HTR-8/SVneo (cell line): Measurements from ENCODE around the gene ATP10A.

Experiments
- DNase-seq: peaks from one replicate; pipeline ENCODE4 v3.0.0; 2011; ENCODE audit warnings: low spot score, mixed read lengths; ENCODE audit not compliant: insufficient read length
- FAIRE-seq: peaks from 2 replicates; lab custom pipeline; 2011; peaks lifted over from hg19 to GRCh38; lab: Jason Lieb, UNC

Gene ATP10A, protein sequence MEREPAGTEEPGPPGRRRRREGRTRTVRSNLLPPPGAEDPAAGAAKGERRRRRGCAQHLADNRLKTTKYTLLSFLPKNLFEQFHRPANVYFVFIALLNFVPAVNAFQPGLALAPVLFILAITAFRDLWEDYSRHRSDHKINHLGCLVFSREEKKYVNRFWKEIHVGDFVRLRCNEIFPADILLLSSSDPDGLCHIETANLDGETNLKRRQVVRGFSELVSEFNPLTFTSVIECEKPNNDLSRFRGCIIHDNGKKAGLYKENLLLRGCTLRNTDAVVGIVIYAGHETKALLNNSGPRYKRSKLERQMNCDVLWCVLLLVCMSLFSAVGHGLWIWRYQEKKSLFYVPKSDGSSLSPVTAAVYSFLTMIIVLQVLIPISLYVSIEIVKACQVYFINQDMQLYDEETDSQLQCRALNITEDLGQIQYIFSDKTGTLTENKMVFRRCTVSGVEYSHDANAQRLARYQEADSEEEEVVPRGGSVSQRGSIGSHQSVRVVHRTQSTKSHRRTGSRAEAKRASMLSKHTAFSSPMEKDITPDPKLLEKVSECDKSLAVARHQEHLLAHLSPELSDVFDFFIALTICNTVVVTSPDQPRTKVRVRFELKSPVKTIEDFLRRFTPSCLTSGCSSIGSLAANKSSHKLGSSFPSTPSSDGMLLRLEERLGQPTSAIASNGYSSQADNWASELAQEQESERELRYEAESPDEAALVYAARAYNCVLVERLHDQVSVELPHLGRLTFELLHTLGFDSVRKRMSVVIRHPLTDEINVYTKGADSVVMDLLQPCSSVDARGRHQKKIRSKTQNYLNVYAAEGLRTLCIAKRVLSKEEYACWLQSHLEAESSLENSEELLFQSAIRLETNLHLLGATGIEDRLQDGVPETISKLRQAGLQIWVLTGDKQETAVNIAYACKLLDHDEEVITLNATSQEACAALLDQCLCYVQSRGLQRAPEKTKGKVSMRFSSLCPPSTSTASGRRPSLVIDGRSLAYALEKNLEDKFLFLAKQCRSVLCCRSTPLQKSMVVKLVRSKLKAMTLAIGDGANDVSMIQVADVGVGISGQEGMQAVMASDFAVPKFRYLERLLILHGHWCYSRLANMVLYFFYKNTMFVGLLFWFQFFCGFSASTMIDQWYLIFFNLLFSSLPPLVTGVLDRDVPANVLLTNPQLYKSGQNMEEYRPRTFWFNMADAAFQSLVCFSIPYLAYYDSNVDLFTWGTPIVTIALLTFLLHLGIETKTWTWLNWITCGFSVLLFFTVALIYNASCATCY (N-terminal part only)

GRCh38 chr15:25863111-25863967 is at the start of gene ATP10A:
Gene ATP10A, minus strand, starts transcription at chr15:25863327. Its CDS starts 231 bp downstream, at chr15:25863096.
- DNase-seq (no peak), FAIRE-seq (no peak)

DNA sequence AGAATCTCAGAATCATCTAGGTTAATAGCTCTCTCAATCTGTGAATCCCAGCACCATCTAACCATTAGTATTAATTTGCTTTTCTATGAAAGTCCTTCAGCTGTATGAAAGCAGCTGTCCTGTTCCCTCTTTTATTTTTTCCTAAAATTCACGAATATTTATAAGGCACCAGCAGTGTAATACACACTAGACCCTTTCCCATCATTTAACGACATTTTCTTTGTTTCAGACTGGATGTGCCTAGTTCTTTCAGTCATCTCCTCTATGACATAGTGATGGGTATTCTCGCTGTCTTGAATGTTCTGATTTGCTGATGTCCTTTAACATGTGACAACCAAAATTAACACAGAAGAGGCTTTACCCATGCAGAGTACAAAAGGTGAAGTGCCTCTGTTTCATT is 48.9 kb upstream of the ATP10A start:
- FAIRE-seq (no peak), DNase-seq (no peak)

DNA sequence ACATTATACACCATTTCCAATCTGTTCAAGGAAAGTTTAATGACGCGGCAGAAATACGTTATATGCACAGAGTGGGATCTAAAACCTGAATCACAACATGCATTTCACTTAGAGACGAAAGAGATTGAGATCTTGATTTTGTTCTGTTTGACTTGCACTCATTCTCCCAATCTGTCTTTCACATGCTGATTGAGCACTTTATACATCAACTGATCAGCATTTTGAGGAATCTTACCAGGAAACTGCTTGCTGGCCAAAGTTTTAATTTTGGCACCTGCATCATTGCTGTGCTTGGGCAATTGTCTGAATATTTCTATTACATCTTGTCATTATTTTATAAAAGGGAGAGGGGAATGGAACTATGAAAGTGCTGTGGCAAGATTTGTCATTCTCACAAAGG is 47.7 kb upstream of the ATP10A start:
- DNase-seq (no peak), FAIRE-seq (no peak)

DNA sequence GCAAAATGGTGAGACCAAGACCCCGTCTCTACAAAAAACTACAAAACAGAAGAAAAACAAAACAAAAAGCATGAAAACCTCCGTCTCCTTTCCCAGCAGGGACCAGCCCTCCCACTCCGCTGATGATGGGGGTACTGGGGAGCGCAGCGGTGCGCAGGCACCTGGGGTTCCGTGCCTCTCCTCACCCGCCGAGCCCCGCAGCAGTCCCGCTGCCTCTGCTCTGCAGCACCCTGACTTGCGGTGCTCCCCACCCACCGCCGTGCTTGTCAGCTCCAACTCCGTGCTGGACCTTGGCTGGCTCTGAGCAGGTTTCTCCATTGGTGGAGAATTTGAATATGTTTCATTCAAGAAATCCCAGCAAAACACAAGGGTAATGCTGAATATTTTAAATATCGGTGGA is 46.7 kb upstream of the ATP10A start:
- DNase-seq (no peak), FAIRE-seq (no peak)

GRCh38 chr15:25909325-25909724 is 46.2 kb upstream of the ATP10A start:
- FAIRE-seq (no peak), DNase-seq (no peak)

DNA sequence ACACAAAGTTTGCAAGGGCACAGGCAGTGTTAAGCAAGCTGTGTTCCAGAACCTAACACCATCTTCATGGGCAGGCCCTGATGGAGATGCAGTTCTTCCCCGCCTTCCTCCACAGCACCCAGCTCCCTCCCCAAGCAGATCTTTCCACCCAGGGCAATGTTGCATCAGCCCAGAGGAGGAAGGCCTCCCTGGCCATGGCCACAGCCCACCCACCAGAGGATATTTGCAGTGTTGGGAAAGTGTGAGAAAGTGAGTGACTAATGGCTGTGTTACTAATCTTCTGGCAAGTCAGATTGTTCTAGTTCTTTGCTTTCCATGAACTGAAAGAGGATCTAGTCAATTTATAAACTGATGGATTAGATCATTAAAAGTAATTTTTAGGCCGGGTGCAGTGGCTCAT is 42.0 kb upstream of the ATP10A start:
- DNase-seq (no peak), FAIRE-seq (no peak)

- FAIRE-seq (no peak), DNase-seq (no peak)
These were observed 40.0 kb upstream of the ATP10A start for GRCh38 chr15:25903024-25903581.

GRCh38 chr15:25901811-25902605 is 38.9 kb upstream of the ATP10A start:
- FAIRE-seq: no peak
- no peak for DNase-seq

- DNase-seq: no peak
- FAIRE-seq: no peak
These were observed 37.8 kb upstream of the ATP10A start for GRCh38 chr15:25900901-25901300.

DNA sequence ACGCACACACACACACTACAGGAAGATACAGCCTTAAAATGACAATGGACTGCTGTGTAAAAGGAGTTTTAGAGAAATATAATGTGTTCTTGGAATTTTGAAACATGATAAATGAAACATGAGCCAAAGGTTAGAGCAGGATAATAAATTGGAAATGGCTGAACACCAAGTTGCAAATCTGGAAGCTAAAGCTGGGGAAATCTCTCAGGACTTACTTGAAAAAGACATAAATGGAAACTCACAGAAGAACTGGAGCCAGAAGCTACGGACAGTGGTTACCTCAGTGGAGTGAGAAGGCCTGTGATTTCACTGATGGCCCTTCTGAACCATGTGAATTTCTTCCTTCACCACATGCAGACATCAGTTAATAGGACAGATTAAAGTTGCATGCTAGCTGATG is 37.3 kb upstream of the ATP10A start:
- FAIRE-seq: no peak
- no peak for DNase-seq

DNA sequence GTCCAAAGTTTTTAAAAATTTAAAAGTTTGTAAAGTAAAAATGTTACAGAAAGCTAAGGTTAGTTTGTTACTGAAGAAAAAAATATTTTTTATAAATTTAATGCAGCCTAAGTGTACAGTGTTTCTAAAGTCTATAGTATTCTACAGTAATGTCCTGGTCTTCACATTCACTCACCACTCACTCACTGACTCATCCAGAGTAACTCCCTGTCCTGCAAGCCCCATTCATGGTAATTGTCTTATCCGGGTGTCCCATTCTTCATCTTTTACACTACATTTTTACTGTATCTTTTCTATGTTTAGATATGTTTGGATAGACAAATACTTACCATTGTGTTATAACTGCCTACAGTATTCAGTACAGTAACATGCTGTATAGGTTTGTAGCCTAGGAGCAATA is 36.7 kb upstream of the ATP10A start:
- FAIRE-seq: no peak
- no peak for DNase-seq

- no peak for FAIRE-seq
- DNase-seq: no peak
These were observed 34.5 kb upstream of the ATP10A start for GRCh38 chr15:25897658-25898057.

GRCh38 chr15:25894371-25894902 is 31.3 kb upstream of the ATP10A start:
- no peak for FAIRE-seq
- no peak for DNase-seq

- DNase-seq (no peak), FAIRE-seq (no peak)
These were observed 30.5 kb upstream of the ATP10A start for GRCh38 chr15:25893596-25893995.

- no peak for DNase-seq
- no peak for FAIRE-seq
These were observed 29.0 kb upstream of the ATP10A start for GRCh38 chr15:25892126-25892525.

- FAIRE-seq (no peak), DNase-seq (no peak)
These were observed 28.0 kb upstream of the ATP10A start for GRCh38 chr15:25891081-25891480.

GRCh38 chr15:25890529-25890928 is 27.4 kb upstream of the ATP10A start:
- FAIRE-seq: no peak
- DNase-seq: no peak

- FAIRE-seq: no peak
These were observed 24.7 kb upstream of the ATP10A start for GRCh38 chr15:25887870-25888269.

More at GRCh38 chr15:25887870-25888269, 24.7 kb upstream of the ATP10A start:
- no peak for DNase-seq
